ENCODE data around the gene DTNB.

DNA sequence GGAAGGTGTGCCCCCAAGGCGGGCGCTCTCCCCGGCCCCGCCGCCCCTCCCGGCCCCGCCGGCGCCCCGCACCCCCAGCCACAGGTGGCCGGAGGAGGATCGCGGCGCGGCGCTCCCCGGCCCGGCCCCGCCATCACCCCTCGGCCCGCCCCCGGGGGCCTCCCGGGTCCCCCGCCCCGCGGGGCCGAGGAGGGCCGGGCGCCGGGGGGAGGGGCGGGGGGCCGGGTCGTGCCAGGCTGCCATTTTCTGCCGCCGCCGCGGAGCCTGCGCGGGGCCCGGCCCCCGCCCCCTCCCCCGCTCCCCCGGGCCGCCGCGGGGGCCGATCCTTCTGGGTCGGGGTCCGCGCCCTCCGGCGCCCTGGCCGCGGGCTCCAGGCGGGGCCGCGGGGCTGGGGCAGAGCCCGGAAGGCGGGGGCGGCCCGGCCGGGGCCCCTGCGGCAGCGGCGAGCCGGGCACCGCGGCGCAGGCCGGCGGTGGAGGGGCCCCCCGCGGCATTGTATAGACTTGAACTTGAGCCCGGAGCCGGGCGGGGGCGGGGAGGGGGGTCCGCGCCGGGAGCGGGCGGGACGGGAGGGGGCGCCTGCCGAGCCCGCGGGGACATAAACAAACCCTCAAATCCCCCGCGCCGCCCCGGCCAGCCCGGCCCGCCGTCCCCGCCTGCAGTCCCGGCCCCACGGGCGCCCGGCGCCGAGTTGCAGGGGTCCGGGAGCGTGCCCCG lies 332.2 kb downstream of the DTNB start:
- TF ChIP-seq EP300 (IDR thresholded peaks at IDR 0.05), result no peak
- no peak for TF ChIP-seq POLR2A (IDR thresholded peaks at IDR 0.05)
- TF ChIP-seq POLR2AphosphoS5 (IDR thresholded peaks at IDR 0.05), result no peak
- TF ChIP-seq, protein P1, sequence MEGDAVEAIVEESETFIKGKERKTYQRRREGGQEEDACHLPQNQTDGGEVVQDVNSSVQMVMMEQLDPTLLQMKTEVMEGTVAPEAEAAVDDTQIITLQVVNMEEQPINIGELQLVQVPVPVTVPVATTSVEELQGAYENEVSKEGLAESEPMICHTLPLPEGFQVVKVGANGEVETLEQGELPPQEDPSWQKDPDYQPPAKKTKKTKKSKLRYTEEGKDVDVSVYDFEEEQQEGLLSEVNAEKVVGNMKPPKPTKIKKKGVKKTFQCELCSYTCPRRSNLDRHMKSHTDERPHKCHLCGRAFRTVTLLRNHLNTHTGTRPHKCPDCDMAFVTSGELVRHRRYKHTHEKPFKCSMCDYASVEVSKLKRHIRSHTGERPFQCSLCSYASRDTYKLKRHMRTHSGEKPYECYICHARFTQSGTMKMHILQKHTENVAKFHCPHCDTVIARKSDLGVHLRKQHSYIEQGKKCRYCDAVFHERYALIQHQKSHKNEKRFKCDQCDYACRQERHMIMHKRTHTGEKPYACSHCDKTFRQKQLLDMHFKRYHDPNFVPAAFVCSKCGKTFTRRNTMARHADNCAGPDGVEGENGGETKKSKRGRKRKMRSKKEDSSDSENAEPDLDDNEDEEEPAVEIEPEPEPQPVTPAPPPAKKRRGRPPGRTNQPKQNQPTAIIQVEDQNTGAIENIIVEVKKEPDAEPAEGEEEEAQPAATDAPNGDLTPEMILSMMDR (IDR thresholded peaks at IDR 0.05), result no peak

Measured in gastroesophageal sphincter (tissue), 3 donors.